Nephron progenitor cell (in vitro differentiated cells): Measurements from ENCODE around the gene DDTL.
"Not testable (repeated sequence)": the region's sequence is repeated elsewhere in the genome, so short reads cannot be mapped to it uniquely, and the experiment has no call there.

Experiments
- DNase-seq: peaks from one replicate; pipeline ENCODE4 v3.0.0; 2021
- H3K27ac Mint-ChIP-seq: 2 replicates; pipeline ENCODE4 v1.8.0; 2021; ENCODE audit warnings: mild to moderate bottlenecking, moderate library complexity, mixed read lengths
- H3K27me3 Mint-ChIP-seq: 2 replicates; pipeline ENCODE4 v1.8.0; 2021; ENCODE audit warnings: mild to moderate bottlenecking, low read depth, mixed read lengths; ENCODE audit not compliant: poor library complexity
- H3K36me3 Mint-ChIP-seq: 2 replicates; pipeline ENCODE4 v1.8.0; 2021; ENCODE audit warnings: low read depth, mixed read lengths
- H3K4me1 Mint-ChIP-seq: 2 replicates; pipeline ENCODE4 v1.8.0; 2021; ENCODE audit warnings: mixed read lengths
- H3K4me3 Mint-ChIP-seq: 2 replicates; pipeline ENCODE4 v1.8.0; 2021; ENCODE audit warnings: mild to moderate bottlenecking, moderate library complexity, mixed read lengths
- H3K9me3 Mint-ChIP-seq: 2 replicates; pipeline ENCODE4 v1.8.0; 2021; ENCODE audit warnings: mild to moderate bottlenecking, moderate library complexity, mixed read lengths
- TF ChIP-seq, protein P1 (sequence below): fragments of 200-600 bp; sonication (generic); IDR thresholded peaks from 2 replicates; pipeline ENCODE4 v1.5.0; 2021; ENCODE audit warnings: antibody characterized with exemption

DDTL gene

DNA sequence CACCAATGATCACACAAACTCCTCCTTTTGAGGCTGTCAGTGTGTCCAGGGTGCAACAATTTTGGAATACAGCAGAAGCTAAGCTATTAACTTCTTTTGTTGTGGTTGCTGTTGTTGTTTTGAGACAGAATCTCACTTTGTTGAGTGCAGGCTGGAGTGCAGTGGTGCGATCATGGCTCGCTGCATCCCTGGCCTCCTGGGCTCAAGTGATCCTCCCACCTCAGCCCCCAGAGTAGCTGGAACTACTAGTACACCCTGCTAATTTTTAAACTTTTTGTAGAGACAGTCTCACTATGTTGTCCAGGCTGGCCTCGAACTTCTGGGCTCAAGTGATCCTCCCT, 27.7 kb upstream of the DDTL start:
- no peaks in the 10 kb centered on the region for H3K9me3 Mint-ChIP-seq
- TF ChIP-seq, protein P1, sequence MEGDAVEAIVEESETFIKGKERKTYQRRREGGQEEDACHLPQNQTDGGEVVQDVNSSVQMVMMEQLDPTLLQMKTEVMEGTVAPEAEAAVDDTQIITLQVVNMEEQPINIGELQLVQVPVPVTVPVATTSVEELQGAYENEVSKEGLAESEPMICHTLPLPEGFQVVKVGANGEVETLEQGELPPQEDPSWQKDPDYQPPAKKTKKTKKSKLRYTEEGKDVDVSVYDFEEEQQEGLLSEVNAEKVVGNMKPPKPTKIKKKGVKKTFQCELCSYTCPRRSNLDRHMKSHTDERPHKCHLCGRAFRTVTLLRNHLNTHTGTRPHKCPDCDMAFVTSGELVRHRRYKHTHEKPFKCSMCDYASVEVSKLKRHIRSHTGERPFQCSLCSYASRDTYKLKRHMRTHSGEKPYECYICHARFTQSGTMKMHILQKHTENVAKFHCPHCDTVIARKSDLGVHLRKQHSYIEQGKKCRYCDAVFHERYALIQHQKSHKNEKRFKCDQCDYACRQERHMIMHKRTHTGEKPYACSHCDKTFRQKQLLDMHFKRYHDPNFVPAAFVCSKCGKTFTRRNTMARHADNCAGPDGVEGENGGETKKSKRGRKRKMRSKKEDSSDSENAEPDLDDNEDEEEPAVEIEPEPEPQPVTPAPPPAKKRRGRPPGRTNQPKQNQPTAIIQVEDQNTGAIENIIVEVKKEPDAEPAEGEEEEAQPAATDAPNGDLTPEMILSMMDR = no peak
- no peak overlapping the region for H3K27ac Mint-ChIP-seq
- H3K27me3 Mint-ChIP-seq = peaks cover 4% of the 10 kb centered on the region
- no peaks in the 10 kb centered on the region for H3K36me3 Mint-ChIP-seq
- H3K4me3 Mint-ChIP-seq = no peak overlapping the region
- no peaks in the 10 kb centered on the region for H3K4me1 Mint-ChIP-seq
- DNase-seq = no peak

DNA sequence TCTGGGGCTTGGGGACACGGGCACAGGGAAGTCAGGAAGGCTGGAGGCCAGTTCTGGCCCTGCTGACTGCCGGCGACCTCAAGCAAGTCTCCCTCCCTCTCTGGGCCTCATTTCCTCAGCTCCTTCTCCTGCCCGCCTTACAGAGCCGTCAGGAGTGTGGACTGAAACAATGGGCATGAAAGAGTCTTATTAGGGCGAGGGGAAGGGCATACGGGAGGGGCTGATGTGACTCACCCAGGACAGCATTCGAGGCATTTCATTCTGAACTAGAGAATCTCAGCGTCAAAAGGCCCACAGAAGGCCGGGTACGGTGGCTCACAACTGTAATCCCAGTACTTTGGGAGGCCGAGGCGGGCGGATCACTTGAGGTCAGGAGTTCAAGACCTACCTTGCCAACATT, 26.5 kb upstream of the DDTL start:
- not testable (repeated sequence) for H3K4me1 Mint-ChIP-seq, H3K4me3 Mint-ChIP-seq, H3K9me3 Mint-ChIP-seq, DNase-seq, H3K27ac Mint-ChIP-seq, H3K36me3 Mint-ChIP-seq, H3K27me3 Mint-ChIP-seq

DNA sequence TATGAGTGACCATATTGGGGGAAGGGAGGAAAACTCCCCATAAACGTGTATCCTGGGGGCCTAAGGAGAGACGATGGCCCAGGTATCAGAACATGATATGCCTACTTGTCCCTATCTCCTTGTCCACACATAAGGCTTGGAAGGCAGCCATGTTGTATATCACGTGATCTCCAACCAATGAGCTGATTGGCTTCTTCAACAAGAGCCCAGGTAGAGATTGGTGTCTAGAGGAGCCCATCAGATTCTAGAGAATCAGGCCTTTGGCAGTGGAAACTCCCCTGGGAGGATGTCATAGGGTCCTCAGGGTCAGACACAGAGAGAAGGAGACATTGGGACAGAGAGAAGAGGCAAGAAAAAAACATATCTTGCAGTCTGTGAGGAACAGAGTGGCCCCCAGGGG, 19.3 kb upstream of the DDTL start:
- H3K4me1 Mint-ChIP-seq, H3K4me3 Mint-ChIP-seq, H3K27ac Mint-ChIP-seq, H3K9me3 Mint-ChIP-seq, H3K27me3 Mint-ChIP-seq, H3K36me3 Mint-ChIP-seq, DNase-seq: not testable (repeated sequence)

DNA sequence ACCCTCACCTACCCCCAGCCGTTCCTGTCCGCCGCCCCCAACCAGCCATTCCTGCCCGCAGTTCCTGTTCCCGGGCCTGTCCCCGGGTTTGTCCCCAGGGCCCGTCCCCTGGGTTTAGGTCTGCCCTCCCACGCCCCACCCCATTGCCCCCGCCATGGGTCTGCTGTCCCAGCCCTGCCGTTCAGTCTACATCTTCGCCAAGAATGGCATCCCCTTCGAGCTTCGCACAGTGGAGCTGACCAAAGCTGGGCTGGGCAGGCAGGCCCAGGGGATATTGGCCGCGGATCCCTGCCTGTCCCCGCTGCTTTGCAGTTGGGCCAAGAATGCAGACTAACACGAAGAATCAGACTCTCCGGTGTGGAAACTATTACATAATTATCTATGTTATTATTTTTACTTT, 16.9 kb upstream of the DDTL start:
- not testable (repeated sequence) for H3K9me3 Mint-ChIP-seq, H3K4me1 Mint-ChIP-seq, DNase-seq, H3K4me3 Mint-ChIP-seq, H3K27ac Mint-ChIP-seq, H3K27me3 Mint-ChIP-seq, H3K36me3 Mint-ChIP-seq

DNA sequence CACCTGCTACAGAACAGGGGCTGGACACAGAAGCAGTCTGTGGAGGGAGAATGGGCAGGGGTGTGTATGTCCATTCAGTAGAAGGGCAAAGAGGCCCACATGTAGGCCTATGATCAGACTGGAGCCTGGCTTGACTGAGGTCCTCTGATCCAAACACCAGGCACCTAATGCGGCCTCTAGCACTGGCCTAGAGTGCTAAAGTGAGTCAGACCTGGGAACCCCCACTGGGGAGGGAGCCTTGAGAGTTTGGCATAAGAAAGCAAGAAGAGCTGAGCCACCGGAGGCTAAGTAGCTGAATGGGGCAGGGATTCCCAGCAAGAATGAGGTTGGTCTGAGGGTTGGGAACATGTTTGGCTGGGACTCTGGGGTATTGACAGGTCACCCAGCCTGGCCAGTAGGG, 15.3 kb upstream of the DDTL start:
- H3K27me3 Mint-ChIP-seq, H3K4me1 Mint-ChIP-seq, DNase-seq, H3K9me3 Mint-ChIP-seq, H3K4me3 Mint-ChIP-seq, H3K27ac Mint-ChIP-seq, H3K36me3 Mint-ChIP-seq: not testable (repeated sequence)

DNA sequence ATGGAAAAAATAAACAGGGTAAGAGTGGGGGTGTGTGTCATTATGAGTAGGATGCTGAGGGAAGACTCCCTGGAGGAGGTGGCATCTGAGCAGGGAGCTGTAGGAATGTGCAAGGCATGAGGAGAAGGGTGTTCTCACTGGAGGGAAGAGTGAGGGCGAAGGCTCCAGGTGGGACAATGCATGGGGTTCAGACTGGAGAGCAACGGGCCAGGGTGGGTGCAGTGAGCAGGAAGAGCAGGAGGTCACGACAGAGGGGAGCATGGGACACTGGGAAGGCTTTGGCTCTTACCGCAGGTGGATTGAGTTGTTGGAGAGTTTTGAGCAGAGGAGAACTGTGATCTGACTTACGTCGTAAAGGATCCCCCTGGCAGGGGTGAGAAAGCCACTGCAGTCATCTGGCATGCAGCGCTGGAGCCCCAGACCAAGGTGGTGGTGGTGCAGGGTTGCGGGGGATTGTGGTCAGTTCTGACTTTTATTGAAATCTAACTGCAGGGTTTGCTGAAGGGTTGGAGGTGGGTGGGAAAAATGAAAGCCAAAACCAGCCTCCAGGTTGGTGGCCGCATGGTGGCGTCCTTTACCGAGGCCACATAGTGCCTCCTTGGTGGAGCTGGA, 13.8 kb upstream of the DDTL start:
- H3K4me3 Mint-ChIP-seq, H3K27me3 Mint-ChIP-seq, H3K9me3 Mint-ChIP-seq, H3K4me1 Mint-ChIP-seq, H3K27ac Mint-ChIP-seq, DNase-seq, H3K36me3 Mint-ChIP-seq: not testable (repeated sequence)

DNA sequence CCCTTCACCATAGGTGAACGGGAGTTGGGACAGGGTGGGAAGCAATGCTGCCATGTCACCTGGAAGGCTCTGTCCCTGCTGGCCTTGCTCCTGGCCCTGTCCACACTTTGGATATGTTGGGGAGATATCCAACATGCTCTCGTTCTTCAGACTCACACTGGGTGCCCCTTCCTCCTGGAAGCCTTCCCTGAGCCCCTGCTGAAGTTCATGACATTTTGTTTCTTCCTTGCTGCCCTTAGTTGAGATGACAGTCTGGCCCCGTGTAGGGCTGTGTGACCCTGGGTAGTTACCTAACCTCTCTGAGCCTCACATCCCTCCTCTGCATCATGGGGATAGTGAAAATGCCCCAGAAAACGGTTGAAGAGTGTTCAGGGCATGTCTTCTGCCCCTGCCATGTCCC, 13.2 kb upstream of the DDTL start:
- not testable (repeated sequence) for H3K4me3 Mint-ChIP-seq, H3K4me1 Mint-ChIP-seq, DNase-seq, H3K27ac Mint-ChIP-seq, H3K9me3 Mint-ChIP-seq, H3K36me3 Mint-ChIP-seq, H3K27me3 Mint-ChIP-seq

DNA sequence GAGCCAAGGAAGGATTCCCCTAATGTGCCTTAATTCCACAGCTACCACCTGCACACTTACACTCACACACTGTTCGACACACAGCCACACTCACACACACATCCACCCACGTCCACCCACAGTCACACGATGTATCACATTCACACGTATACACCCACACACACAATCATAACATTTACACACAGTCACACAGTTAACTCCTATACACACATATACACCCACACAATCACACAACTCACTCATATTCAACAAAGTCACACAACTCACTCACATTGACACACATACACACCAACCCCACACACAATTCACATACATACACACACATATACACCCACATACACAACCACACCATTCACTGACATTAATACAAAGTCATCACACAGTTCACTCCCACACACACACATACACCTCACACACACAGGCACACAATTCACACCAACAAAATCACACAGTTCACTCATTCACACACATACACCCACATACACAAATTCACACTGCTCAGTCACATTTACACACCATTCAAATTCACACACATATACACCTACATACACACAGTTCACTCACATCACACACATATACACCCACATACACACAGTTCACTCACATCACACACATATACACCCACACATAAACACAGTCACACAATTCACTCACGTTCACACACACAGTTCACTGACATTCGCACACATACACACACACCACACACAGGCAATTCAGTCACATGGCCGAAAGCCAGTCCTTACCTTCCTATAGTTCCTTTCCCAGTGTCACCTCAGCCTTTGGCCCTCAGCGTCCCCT, 12.3 kb upstream of the DDTL start:
- DNase-seq, H3K4me3 Mint-ChIP-seq, H3K4me1 Mint-ChIP-seq, H3K27ac Mint-ChIP-seq, H3K9me3 Mint-ChIP-seq, H3K27me3 Mint-ChIP-seq, H3K36me3 Mint-ChIP-seq: not testable (repeated sequence)

DNA sequence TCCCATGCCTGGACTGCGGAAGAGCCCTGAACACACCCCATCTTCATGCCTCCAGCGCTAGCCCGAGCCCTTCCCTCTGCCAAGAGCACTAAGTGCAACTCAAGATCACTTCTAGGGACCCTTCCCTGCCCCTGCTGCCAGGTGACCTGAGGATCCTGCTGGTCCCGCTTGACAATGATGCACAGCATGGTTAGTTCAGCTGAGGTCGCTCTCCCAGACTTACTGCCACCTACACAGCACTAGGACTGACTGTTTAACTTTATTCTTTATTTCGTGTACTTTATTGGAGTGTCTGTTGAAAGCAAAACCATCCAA, 11.7 kb upstream of the DDTL start:
- H3K9me3 Mint-ChIP-seq, DNase-seq, H3K27me3 Mint-ChIP-seq, H3K27ac Mint-ChIP-seq, H3K4me3 Mint-ChIP-seq, H3K4me1 Mint-ChIP-seq, H3K36me3 Mint-ChIP-seq: not testable (repeated sequence)

DNA sequence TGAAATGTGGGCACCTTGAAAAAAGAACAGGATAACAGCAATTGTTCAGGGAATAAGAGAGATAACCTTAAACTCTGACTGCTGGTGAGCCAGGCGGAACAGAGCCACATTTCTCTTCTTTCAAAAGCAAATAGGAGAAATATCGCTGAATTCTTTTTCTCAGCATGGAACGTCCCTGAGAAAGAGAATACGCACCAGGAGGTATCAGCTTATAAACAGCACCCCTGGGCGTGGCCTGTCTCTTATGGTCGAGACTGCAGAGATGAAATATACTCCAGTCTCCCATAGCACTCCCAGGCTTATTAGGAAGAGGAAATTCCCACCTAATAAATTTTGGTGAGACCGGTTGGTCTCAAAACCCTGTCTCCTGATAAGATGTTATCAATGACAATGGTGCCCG, 10.8 kb upstream of the DDTL start:
- H3K4me3 Mint-ChIP-seq, H3K9me3 Mint-ChIP-seq, H3K27me3 Mint-ChIP-seq, H3K4me1 Mint-ChIP-seq, DNase-seq, H3K36me3 Mint-ChIP-seq, H3K27ac Mint-ChIP-seq: not testable (repeated sequence)
